ENCODE results near the gene PRDX3.

Gene PRDX3

GRCh38 chr10:119119400-119119799, 59.2 kb downstream of the PRDX3 start:
- no peak for TF ChIP-seq CTCF (IDR thresholded peaks at IDR 0.05; ENCODE audit: low read depth, low read length)
- in situ Hi-C loops (cut with HindIII; ENCODE audit: low sequenced_read_pairs) = no loop called here
- DNase-seq (ENCODE audit: low read depth, low spot score) = no peak
- H3K4me3 ChIP-seq (ENCODE audit: low read depth, low read length) = no peak overlapping the region

- DNase-seq (ENCODE audit: low read depth, low spot score) = no peak
- no peak for TF ChIP-seq CTCF (IDR thresholded peaks at IDR 0.05; ENCODE audit: low read depth, low read length)
- H3K4me3 ChIP-seq (ENCODE audit: low read depth, low read length) = no peak overlapping the region
- in situ Hi-C loops (cut with HindIII; ENCODE audit: low sequenced_read_pairs) = no loop called here
Measured at GRCh38 chr10:119118231-119118630, 60.4 kb downstream of the PRDX3 start.

All from astrocyte of the spinal cord (primary cell).